HL-60/S4 treated with retinoic acid at 250 ng/mL for 4 days and 3 days (cell line): ENCODE results near the gene SERHL2.
"Not testable (repeated sequence)": the region's sequence is repeated elsewhere in the genome, so short reads cannot be mapped to it uniquely, and the experiment has no call there.

ENCODE experiments used
- in situ Hi-C: fragments of 300-500 bp; cut with MboI; formaldehyde crosslinking; loops from 2 replicates; pipeline ENCODE4 v1.7.0; 2022; ENCODE audit warnings: low sequenced_read_pairs

Gene SERHL2

GRCh38 chr22:42553475-42554361 lies at the start of gene SERHL2:
TSS of gene SERHL2 (plus strand) at chr22:42553956. CDS start at chr22:42554021, 65 bp downstream.
- in situ Hi-C loops = no loop called here

DNA sequence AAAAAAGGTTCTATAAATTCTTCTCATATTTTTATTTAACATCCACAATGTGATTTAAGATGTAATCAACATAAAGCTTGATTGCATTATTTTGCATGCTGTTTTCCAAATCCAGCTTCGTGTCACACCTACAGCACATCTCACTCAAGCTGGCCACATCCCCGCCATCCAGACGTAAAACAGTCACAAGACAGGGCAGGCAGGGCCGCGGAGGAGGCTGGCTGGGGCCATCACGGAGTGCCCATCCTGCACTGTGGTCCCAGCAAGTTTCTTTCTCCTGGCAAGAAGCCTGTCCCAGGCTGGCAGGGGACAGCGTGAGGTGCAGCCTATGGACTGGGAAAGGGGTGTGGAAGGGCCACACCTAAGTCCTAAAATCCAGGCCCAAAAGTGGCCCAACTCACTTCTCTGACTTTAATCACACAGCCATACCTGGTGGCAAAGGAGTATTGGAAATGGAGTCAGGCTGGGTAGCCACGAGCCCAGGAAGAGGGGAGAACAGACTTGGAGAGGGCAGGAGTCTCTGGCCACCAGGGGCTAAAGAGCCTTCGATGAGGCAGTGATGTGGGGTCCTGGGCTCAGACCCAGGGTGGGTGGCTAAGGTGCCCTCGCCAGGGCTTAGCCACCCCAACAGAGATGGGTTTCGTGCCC lies 45.3 kb upstream of the SERHL2 start:
- in situ Hi-C loops = not testable (repeated sequence)

DNA sequence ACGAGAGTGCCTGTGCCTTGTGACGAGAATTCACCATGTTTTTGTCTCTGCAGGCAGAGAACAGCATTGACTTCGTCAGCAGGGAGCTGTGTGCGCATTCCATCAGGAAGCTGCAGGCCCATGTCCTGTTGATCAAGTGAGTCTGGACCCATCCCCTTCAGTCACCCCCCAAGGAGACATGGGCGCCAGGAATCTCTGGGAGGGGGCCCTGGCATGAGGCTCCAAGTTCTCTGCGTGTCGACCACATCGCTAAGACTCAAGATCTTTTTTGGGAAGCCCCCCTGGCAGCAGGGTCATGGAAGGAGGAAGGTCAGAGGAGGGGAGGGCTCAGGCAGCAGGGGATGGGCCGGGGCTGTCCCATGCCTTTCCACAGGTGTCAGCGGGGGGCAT lies 44.8 kb upstream of the SERHL2 start:
- in situ Hi-C loops = not testable (repeated sequence)

- in situ Hi-C loops = no loop called here
Measured at GRCh38 chr22:42509548-42509947, 44.2 kb upstream of the SERHL2 start.

DNA sequence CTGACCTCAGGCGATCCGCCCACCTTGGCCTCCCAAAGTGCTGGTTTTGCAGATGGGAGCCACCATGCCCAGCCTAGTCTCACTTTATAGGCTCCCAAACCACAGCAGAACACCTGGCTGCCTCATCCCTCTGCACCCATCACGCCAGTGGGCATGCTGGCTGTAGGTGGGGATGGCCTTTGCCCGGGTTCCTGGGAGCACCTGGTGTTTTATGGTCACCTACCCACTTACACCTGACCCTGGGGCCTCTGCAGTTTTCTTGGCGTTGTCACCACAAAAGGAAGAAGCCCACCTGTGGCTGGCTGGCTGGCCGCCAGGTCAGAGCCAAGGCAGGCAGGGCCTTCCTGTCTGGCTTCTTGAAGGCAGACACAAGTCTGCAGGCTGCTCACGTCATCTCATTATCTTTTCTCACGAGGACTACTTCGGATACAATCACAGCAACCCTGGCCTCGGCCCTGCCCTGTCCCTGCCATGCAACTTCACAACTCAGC lies 42.3 kb upstream of the SERHL2 start:
- in situ Hi-C loops = no loop called here

DNA sequence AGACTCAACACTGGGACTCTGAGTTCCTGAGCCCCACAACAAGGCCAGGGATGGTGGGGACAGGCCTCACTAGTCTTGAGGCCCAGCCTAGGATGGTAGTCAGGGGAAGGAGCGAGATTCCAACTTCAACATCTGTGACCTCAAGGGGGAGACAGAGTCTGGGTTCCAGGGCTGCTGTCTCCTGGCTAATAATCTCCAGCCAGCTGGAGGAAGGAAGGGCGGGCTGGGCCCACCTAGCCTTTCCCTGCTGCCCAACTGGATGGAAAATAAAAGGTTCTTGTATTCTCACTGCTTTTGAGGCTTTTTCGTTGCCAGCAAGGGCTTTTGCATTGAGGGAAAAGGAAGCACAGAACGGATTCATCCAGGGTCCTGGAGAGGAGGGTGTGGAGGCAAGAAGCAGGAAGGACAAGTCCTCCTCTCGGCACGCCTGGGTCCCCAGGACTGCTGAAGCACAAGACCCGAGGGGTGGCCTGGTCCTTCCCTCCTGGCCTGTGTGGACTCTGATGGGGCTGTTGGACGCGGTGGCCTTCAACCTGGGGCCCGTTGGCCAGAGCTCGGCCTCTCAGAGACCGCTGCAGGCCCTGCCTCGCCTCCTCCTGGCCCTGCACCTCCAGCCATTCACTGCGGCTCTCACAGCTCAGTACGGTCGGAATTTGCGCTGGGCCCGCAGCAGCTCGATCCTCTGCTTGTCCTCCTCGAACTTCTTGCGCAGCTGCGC lies 41.3 kb upstream of the SERHL2 start:
- in situ Hi-C loops = not testable (repeated sequence)

- in situ Hi-C loops = not testable (repeated sequence)
Measured at GRCh38 chr22:42514331-42514730, 39.4 kb upstream of the SERHL2 start.

DNA sequence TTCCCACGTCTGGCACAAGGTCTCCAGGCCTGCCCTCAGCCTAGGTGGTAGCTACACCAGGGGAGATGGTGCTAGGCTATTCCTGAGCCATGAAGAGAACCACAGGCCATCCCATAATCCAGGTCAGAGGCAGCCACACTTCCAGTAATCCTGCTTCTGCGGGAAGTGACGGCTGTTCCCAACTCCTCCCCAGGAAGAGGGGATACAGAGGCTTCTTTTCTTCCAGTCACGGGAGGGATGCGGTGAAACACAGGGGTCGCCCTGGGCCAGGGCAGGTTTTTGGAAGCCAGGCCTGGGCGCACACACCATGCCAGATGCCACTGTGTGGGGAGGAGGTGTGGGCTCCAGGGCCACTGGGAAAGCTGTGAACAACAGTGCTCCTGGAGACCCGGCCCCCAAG lies 38.5 kb upstream of the SERHL2 start:
- in situ Hi-C loops = not testable (repeated sequence)

DNA sequence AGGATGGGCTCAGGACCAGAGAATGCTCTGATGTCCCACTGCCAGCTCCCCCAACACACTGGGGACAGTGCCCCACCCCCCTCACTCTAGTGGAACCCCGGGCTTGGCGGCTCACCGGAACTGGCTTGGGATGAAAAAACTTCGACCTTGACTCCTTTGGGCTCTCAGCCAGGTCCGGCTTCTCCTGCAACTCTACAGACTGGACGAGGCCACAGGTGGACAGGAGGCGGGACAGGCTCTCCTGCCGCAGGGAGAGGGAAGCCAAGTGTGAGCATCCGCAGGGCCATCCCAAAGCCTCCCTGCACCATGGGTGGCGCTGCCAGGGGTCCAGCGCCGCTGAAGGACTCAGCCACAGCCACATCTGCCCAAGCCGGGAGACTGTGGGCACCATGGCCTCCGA lies 37.9 kb upstream of the SERHL2 start:
- in situ Hi-C loops = no loop called here

- in situ Hi-C loops = not testable (repeated sequence)
Measured at GRCh38 chr22:42517103-42517502, 36.7 kb upstream of the SERHL2 start.

- in situ Hi-C loops = not testable (repeated sequence)
Measured at GRCh38 chr22:42518638-42519524, 34.9 kb upstream of the SERHL2 start.

DNA sequence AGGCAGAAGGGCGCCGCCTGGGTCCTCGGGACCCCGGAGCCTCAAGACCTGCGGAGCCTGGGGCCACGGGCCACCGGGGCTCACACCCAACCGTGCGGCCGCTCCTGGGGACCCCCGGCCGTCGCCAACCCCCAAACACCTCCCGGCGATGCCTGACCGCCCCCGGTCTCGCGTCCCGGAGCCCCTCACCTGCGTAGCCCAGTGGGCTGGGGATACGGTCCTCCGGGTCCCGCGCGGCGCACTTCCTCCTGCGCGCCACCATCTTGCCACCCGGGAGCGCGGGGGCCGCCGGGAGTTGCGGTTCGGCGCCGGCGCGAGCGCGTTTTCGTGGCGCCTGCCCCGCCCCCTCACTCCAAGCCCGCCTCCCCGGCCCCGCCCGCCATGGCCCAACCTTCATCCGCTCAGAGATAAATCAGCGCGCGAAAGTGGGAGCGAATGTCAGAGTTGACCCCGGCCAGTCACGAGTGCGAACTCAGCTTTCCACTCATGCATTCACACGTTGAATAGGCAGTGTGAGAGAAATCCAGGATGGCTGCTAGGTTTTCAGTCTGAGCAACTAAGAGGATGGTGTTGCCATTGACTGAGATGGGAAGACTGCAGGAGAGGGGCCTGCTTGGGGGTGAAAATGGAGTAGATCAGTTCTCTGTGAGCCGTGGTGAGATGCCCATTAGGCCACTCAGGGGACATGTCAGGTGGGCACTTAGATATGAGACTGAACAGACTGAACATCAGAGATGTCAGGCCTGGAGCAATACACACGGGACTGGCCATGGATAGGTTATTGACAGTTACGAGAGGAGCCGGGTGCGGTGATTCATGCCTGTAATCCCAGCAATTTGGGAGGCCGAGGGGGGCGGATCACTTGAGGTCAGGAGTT lies 34.0 kb upstream of the SERHL2 start, which contains the start of gene RRP7A:
TSS of gene RRP7A (minus strand) at position 272 of the 877 bp plus-strand sequence. CDS start at position 262, 10 bp downstream.
- in situ Hi-C loops = no loop called here

DNA sequence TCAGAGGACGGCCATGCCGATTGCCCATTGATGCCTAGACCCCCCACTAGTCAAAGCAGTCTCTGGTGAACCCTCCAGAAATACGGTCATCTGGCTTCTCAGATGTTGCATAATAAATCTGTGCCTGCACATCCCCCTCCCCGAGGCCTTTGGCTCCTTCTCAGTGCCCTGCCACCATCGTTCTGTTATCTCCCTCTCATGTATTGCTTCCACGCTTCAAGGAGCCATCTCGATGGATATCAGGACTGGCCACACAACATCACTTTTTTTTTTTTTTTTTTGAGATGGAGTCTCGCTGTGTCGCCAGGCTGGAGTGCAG lies 32.6 kb upstream of the SERHL2 start:
- in situ Hi-C loops = no loop called here

- in situ Hi-C loops = no loop called here
Measured at GRCh38 chr22:42522546-42522945, 31.2 kb upstream of the SERHL2 start.

- in situ Hi-C loops = no loop called here
Measured at GRCh38 chr22:42528591-42529307, 25.0 kb upstream of the SERHL2 start.

DNA sequence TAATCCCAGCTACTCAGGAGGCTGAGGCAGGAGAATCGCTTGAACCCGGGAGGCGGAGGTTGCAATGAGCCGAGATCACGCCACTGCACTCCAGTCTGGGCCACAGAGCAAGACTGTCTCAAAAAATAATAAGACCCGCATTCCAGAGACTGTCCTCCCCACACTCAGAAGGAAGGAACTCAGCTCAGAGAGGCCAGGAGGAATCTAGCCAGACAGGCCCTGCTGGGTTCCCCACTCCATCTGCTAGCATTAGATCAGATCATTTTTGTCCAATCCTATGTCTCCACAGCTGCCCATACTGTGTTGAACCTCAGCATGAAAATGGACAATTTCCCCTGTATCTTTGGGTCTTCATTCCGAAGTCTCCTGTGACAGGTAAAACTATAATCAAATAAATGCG lies 24.3 kb upstream of the SERHL2 start:
- in situ Hi-C loops = not testable (repeated sequence)

DNA sequence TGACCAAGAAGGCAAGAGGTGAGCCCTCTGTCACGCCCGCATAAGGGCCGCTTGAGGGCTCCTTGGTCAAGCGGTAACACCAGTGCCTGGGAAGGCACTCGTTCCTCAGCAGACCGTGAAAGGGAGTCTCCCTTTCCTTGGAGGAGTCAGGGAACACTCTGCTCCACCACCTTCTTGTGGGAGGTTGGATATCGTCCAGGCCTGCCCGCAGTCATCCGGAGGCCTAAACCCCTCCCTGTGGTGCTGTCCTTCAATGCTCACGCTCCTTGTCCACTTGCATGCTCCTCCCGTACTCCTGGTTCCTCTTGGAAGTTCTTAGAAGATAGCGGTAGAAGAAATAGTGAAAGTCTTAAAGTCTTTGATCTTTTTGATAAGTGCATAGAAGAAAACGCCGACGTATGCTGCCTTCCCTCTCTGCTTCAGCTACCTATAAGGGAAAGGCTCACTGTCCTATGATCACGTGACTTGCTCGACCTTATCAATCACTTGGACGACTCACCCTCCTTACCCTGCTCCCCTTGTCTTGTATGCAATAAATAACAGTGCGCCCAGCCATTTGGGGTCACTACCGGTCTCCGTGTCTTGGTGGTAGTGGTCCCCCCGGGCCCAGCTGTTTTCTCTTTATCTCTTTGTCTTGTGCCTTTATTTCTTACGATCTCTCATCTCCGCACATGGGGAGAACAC lies 22.2 kb upstream of the SERHL2 start:
- in situ Hi-C loops = not testable (repeated sequence)

DNA sequence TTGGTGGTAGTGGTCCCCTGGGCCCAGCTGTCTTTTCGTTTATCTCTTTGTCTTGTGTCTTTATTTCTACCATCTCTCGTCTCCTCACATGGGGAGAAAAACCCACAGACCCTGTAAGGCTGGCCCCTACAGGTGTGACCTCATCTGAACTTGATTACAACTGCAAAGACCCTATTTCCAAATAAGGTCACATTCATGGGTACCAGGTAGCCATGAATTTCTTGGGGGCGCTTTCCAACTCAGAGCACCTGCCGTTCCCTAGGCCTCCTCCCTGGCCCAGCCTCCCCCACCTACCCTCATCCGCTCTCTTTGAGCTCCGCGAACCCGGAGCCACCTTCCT lies 20.1 kb upstream of the SERHL2 start:
- in situ Hi-C loops = no loop called here
